Measurements from ENCODE around the gene DNAH6.

GRCh38 chr2:84785950-84786349 lies 269.7 kb downstream of the DNAH6 start:
- TF ChIP-seq BHLHE40 (IDR thresholded peaks at IDR 0.05; ENCODE audit: borderline replicate concordance in 1 of 2, low read depth in 2 of 2, low read length in 1 of 2) (no peak), REST (IDR thresholded peaks at IDR 0.05; ENCODE audit: low read depth, low read length) (no peak), POLR2AphosphoS2 (IDR thresholded peaks at IDR 0.05; ENCODE audit: low read depth, low read length) (no peak), MAX (IDR thresholded peaks at IDR 0.05; ENCODE audit: low read depth, low read length) (no peak), ATF7 (IDR thresholded peaks at IDR 0.05; ENCODE audit: low read depth) (no peak), EGR1 (IDR thresholded peaks at IDR 0.05; ENCODE audit: borderline replicate concordance in 1 of 2, low read depth in 2 of 2, low read length in 2 of 2) (no peak), CTCF (IDR thresholded peaks at IDR 0.05 in 2 of 3, conservative IDR thresholded peaks at IDR 0.05 in 1 of 3; ENCODE audit: control insufficient read depth in 2 of 3, extremely low read depth in 1 of 3, insufficient read depth in 1 of 3, low read depth in 3 of 3, low read length in 3 of 3) (no peak), CBX5 (IDR thresholded peaks at IDR 0.05; ENCODE audit: low read depth) (no peak), PAX8 (IDR thresholded peaks at IDR 0.05) (no peak), NR2F1 (conservative IDR thresholded peaks at IDR 0.05) (no peak), MLLT1 (IDR thresholded peaks at IDR 0.05) (no peak), MXI1 (IDR thresholded peaks at IDR 0.05; ENCODE audit: low read depth, low read length) (no peak), USF2 (IDR thresholded peaks at IDR 0.05; ENCODE audit: borderline replicate concordance, low read depth, low read length) (no peak)

Data from GM12878 (cell line).